HG02678 (cell line): ENCODE results near the gene SPART.

Experiments
- ATAC-seq: cut with Tn5 transposase; IDR thresholded peaks from one replicate; pipeline ENCODE4 v1.9.1; 2021; ENCODE audit warnings: mild to moderate bottlenecking, moderate library complexity; ENCODE audit not compliant: unreplicated experiment

The SPART gene

GRCh38 chr13:36258831-36259230 lies 87.4 kb downstream of the SPART start:
- ATAC-seq: no peak
